IMR-90 (cell line): ENCODE data around the gene LIMCH1. TPM values are rescaled to one million over a fixed set of nuclear protein-coding genes. Genes with fewer than 3 reads are reported as not detected.

Experiments
- ATAC-seq: fragments of 200-7000 bp; cut with Tn5 transposase; 2 replicates; pipeline ENCODE4 v1.9.1; 2020; ENCODE audit warnings: low read depth, mild to moderate bottlenecking, moderate library complexity
- BruUV-seq: library from RNA; stranded (reverse); fragments of 400-500 nt; replicated peaks from 2 replicates; lab custom pipeline; 2021; lab: Mats Ljungman, UMichigan
- CTCF ChIA-PET: fragments of 300-600 bp; formaldehyde crosslinking; extraction: SDS; loops from one replicate; lab custom pipeline; 2021; ENCODE audit warnings: antibody characterized with exemption; lab: Yijun Ruan, JAX
- POLR2A ChIA-PET: fragments of 300-600 bp; sonication (Branson Sonifier 250); formaldehyde crosslinking; loops from one replicate; lab custom pipeline; 2022; ENCODE audit warnings: antibody characterized with exemption; ENCODE audit not compliant: unreplicated experiment; lab: Charles Lee
- DNase-seq: peaks from one replicate; pipeline ENCODE4 v3.0.0; 2013
- H2AFZ ChIP-seq: replicated peaks from 2 replicates; pipeline ENCODE3; 2013; ENCODE audit warnings: low read length, mild to moderate bottlenecking; ENCODE audit not compliant: poor library complexity
- H2AK5ac ChIP-seq: 2 replicates; pipeline ENCODE4 v1.6.1; 2013; ENCODE audit warnings: low read depth, low read length, inconsistent platforms
- H2AK9ac ChIP-seq: replicated peaks from 2 replicates; pipeline ENCODE3; 2013; ENCODE audit warnings: mild to moderate bottlenecking, low read depth, low read length, moderate library complexity; ENCODE audit not compliant: poor library complexity
- H2BK120ac ChIP-seq: 2 replicates; pipeline ENCODE4 v1.6.1; 2013; ENCODE audit warnings: low read depth, low read length, inconsistent platforms
- H2BK15ac ChIP-seq: 3 replicates; pipeline ENCODE4 v1.6.1; 2013; ENCODE audit warnings: low read depth, low read length, inconsistent platforms
- H2BK20ac ChIP-seq: 2 replicates; pipeline ENCODE4 v1.6.1; 2013; ENCODE audit warnings: low read depth, mild to moderate bottlenecking, inconsistent platforms, low read length, moderate library complexity
- H2BK5ac ChIP-seq: 2 replicates; pipeline ENCODE4 v1.6.1; 2013; ENCODE audit warnings: mild to moderate bottlenecking, low read depth, low read length, inconsistent platforms; ENCODE audit not compliant: poor library complexity, severe bottlenecking
- H3K14ac ChIP-seq: replicated peaks from 2 replicates; pipeline ENCODE4 v1.6.1; 2013; ENCODE audit warnings: low read depth, low read length, inconsistent platforms
- H3K18ac ChIP-seq: 2 replicates; pipeline ENCODE4 v1.6.1; 2013; ENCODE audit warnings: low read depth, low read length, control low read depth
- H3K23ac ChIP-seq: 2 replicates; pipeline ENCODE4 v1.6.1; 2013; ENCODE audit warnings: low read depth, low read length, inconsistent platforms
- H3K27ac ChIP-seq: 2 replicates; pipeline ENCODE4 v1.5.1; 2013; ENCODE audit warnings: mild to moderate bottlenecking, control low read depth, low read length; ENCODE audit not compliant: insufficient read depth
- H3K27me3 ChIP-seq: 2 replicates; pipeline ENCODE4 v1.6.1; 2013; ENCODE audit warnings: low read length; ENCODE audit not compliant: control insufficient read depth, insufficient read depth
- H3K36me3 ChIP-seq: 2 replicates; pipeline ENCODE4 v1.6.1; 2013; ENCODE audit warnings: low read length, mixed read lengths; ENCODE audit not compliant: control insufficient read depth, insufficient read depth
- H3K4ac ChIP-seq: 2 replicates; pipeline ENCODE4 v1.6.1; 2013; ENCODE audit warnings: low read depth, low read length, inconsistent platforms
- H3K4me1 ChIP-seq: 2 replicates; pipeline ENCODE4 v1.6.1; 2013; ENCODE audit warnings: low read length, mixed read lengths; ENCODE audit not compliant: control insufficient read depth, insufficient read depth
- H3K4me2 ChIP-seq: 2 replicates; pipeline ENCODE4 v1.6.1; 2013; ENCODE audit warnings: low read depth, mild to moderate bottlenecking, control low read depth, low read length, moderate library complexity
- H3K4me3 ChIP-seq: 2 replicates; pipeline ENCODE4 v1.5.1; 2013; ENCODE audit warnings: low read depth, mild to moderate bottlenecking, control low read depth, low read length, moderate library complexity; ENCODE audit not compliant: insufficient read depth
- H3K56ac ChIP-seq: 2 replicates; pipeline ENCODE4 v1.6.1; 2013; ENCODE audit warnings: low read length, inconsistent platforms; ENCODE audit not compliant: insufficient read depth; ENCODE audit errors: extremely low read depth
- H3K79me1 ChIP-seq, 2 experiments: 2 replicates each; pipeline ENCODE4 v1.6.1; 2013; ENCODE audit warnings: low read length in 2 of 2, inconsistent platforms in 1 of 2, low read depth in 1 of 2
- H3K9ac ChIP-seq: 2 replicates; pipeline ENCODE4 v1.6.1; 2013; ENCODE audit warnings: low read depth, low read length, control low read depth
- H3K9me1 ChIP-seq: 2 replicates; pipeline ENCODE4 v1.6.1; 2013; ENCODE audit warnings: low read length, inconsistent platforms; ENCODE audit not compliant: insufficient read depth
- H3K9me3 ChIP-seq: 2 replicates; pipeline ENCODE4 v1.6.1; 2013; ENCODE audit warnings: low read length; ENCODE audit not compliant: control insufficient read depth, insufficient read depth
- H4K20me1 ChIP-seq: 2 replicates; pipeline ENCODE4 v1.6.1; 2013; ENCODE audit warnings: low read length, inconsistent platforms; ENCODE audit not compliant: insufficient read depth
- H4K5ac ChIP-seq: 2 replicates; pipeline ENCODE4 v1.6.1; 2013; ENCODE audit warnings: mild to moderate bottlenecking, low read depth, low read length, control low read depth
- H4K8ac ChIP-seq, 2 experiments: 2 replicates each; pipeline ENCODE4 v1.6.1; 2013; ENCODE audit warnings: low read depth in 2 of 2, low read length in 2 of 2, control low read depth in 1 of 2, inconsistent platforms in 1 of 2
- H4K91ac ChIP-seq: 2 replicates; pipeline ENCODE4 v1.6.1; 2013; ENCODE audit warnings: low read depth, low read length, inconsistent platforms; ENCODE audit not compliant: insufficient read depth
- BHLHE40 ChIP-seq: fragments of 150-350 bp; IDR thresholded peaks from 2 replicates; pipeline ENCODE4 v1.6.1; 2016; ENCODE audit warnings: mild to moderate bottlenecking, low read depth, low read length
- MAZ ChIP-seq: IDR thresholded peaks from 2 replicates; pipeline ENCODE4 v1.6.1; 2012; ENCODE audit warnings: low read depth, mild to moderate bottlenecking, low read length, improper control_type of control experiment, moderate library complexity, borderline replicate concordance
- SMC3 ChIP-seq: fragments of 150-350 bp; IDR thresholded peaks from 2 replicates; pipeline ENCODE4 v1.6.1; 2016; ENCODE audit warnings: low read depth, mild to moderate bottlenecking, antibody characterized with exemption, low read length, moderate library complexity
- WGBS, 2 experiments: methylation state at CpG; one replicate each; pipeline versions ENCODE4 v1.1.5 to v1.1.7; 2013; ENCODE audit warnings: missing lambda C conversion rate in 2 of 2; ENCODE audit not compliant: insufficient read length in 1 of 2; ENCODE audit errors: extremely low coverage in 2 of 2; 5-methylcytosine and 5-hydroxymethylcytosine counted together
- dilution Hi-C: fragments of 300-500 bp; cut with HindIII; formaldehyde crosslinking; loops from one replicate; pipeline ENCODE4 v1.14.3; 2018; ENCODE audit warnings: low sequenced_read_pairs; ENCODE audit not compliant: unreplicated experiment
- in situ Hi-C: fragments of 300-500 bp; cut with MboI; formaldehyde crosslinking; loops from 3 replicates; pipeline ENCODE4 v1.14.3; 2019; ENCODE audit warnings: low sequenced_read_pairs, inconsistent platforms, mixed read lengths
- intact Hi-C: fragments of 100-400 bp; cut with micrococcal nuclease; formaldehyde crosslinking; loops from 2 replicates; pipeline ENCODE4 v1.10.0; 2022
- polyA plus RNA-seq, 3 experiments: library from polyadenylated mRNA; depleted of rRNA; stranded (reverse); fragments of >200 nt; gene quantifications; 2 replicates each; pipeline ENCODE4 v1.2.3, GENCODE V29; 2012; ENCODE audit warnings: low replicate concordance in 1 of 3
- total RNA-seq: library from RNA; depleted of rRNA; stranded (reverse); fragments of >200 nt; gene quantifications from 2 replicates; pipeline ENCODE4 v1.2.3, GENCODE V29; 2012
- TF ChIP-seq, protein P1 (sequence below): conservative IDR thresholded peaks from 2 replicates; pipeline ENCODE4 v1.5.1; 2012; ENCODE audit warnings: mild to moderate bottlenecking, low read depth, low read length, improper control_type of control experiment

The LIMCH1 gene
- total and polyA plus RNA-seq, 2 of the 4 experiments (the other 2 are of a cell fraction), result 0.89 to 2.9 TPM

DNA sequence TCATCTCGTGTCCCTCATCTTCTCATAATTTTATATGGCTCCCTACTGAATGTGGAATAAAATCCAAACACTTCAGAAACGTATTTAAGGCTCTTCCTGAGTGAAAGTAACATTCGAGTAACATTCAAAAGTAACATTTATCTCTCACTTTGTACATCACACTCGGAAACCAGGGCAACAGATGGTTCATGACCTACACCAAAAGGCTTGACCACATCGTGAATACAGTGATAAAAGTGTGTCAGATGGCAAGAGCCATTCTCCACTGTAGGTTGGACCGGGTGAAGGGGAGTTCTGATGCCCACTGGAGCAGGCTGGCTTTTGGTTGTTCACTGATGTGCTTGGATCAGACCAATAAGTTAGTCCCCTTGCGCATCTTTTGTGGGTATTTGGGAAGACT is 5.6 kb upstream of the LIMCH1 start:
- no peak overlapping the region for H2BK15ac ChIP-seq
- intact Hi-C loops (no loop called here), dilution Hi-C loops (no loop called here), in situ Hi-C loops (no loop called here)
- H3K27me3 ChIP-seq, result no peaks in the 10 kb centered on the region
- ATAC-seq (no peak), DNase-seq (no peak)
- H2AFZ ChIP-seq, result no peak overlapping the region
- no peak overlapping the region for H4K5ac ChIP-seq
- BruUV-seq, result no TSS peak
- H3K36me3 ChIP-seq, result no peaks in the 10 kb centered on the region
- no peak overlapping the region for H4K91ac ChIP-seq
- CTCF ChIA-PET, result no interaction called here
- no peaks in the 10 kb centered on the region for H3K9me3 ChIP-seq
- no peak overlapping the region for H3K18ac ChIP-seq
- no peak overlapping the region for H3K4ac ChIP-seq
- H2BK120ac ChIP-seq, result no peak overlapping the region
- H2BK20ac ChIP-seq, result no peak overlapping the region
- H3K4me2 ChIP-seq, result no peak overlapping the region
- H4K8ac ChIP-seq, result no peak overlapping the region
- no peak overlapping the region for H3K23ac ChIP-seq
- H2AK5ac ChIP-seq, result no peak overlapping the region
- no peak overlapping the region for H2BK5ac ChIP-seq
- no peak overlapping the region for H3K14ac ChIP-seq
- H3K4me3 ChIP-seq, result no peak overlapping the region
- no peaks in the 10 kb centered on the region for H3K79me1 ChIP-seq
- no peaks in the 10 kb centered on the region for H4K20me1 ChIP-seq
- H3K9ac ChIP-seq, result no peak overlapping the region
- H3K56ac ChIP-seq, result no peak overlapping the region
- WGBS, 2 experiments, result no CpG with 5 or more reads among the region's 7 CpGs
- H3K4me1 ChIP-seq, result no peaks in the 10 kb centered on the region
- no peak for TF ChIP-seq BHLHE40
- TF ChIP-seq MAZ, result no peak
- no peak for TF ChIP-seq SMC3
- TF ChIP-seq, protein P1, sequence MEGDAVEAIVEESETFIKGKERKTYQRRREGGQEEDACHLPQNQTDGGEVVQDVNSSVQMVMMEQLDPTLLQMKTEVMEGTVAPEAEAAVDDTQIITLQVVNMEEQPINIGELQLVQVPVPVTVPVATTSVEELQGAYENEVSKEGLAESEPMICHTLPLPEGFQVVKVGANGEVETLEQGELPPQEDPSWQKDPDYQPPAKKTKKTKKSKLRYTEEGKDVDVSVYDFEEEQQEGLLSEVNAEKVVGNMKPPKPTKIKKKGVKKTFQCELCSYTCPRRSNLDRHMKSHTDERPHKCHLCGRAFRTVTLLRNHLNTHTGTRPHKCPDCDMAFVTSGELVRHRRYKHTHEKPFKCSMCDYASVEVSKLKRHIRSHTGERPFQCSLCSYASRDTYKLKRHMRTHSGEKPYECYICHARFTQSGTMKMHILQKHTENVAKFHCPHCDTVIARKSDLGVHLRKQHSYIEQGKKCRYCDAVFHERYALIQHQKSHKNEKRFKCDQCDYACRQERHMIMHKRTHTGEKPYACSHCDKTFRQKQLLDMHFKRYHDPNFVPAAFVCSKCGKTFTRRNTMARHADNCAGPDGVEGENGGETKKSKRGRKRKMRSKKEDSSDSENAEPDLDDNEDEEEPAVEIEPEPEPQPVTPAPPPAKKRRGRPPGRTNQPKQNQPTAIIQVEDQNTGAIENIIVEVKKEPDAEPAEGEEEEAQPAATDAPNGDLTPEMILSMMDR, result no peak
- POLR2A ChIA-PET, result no interaction called here
- no peak overlapping the region for H3K27ac ChIP-seq
- H2AK9ac ChIP-seq, result no peak overlapping the region
- H3K9me1 ChIP-seq, result no peaks in the 10 kb centered on the region
